Thyroid gland (tissue), 4 donors: ENCODE results near the gene ADAD2.

Source experiments
- CTCF ChIP-seq, 6 experiments: fragments of 200-600 bp in 3 of 6; fragments of 450-650 bp in 3 of 6; sonication (generic) in 3 of 6; IDR thresholded peaks; one replicate each; pipeline ENCODE4 v1.5.1; 2016 to 2019; ENCODE audit warnings: antibody characterized with exemption in 6 of 6, mild to moderate bottlenecking in 2 of 6, inconsistent platforms in 1 of 6, moderate library complexity in 1 of 6
- POLR2A ChIP-seq, 2 donors: fragments of 450-650 bp; IDR thresholded peaks; one replicate each; pipeline ENCODE4 v1.6.1; 2017; ENCODE audit warnings: antibody characterized with exemption in 2 of 2, mild to moderate bottlenecking in 2 of 2, moderate library complexity in 1 of 2

GRCh38 chr16:84212631-84213030, 21.7 kb downstream of the ADAD2 start:
- TF ChIP-seq CTCF (IDR thresholded peaks at IDR 0.05) (no peak), POLR2A (IDR thresholded peaks at IDR 0.05) (no peak)
